ENCODE data around the gene BCL2L13. TPM values are rescaled to one million over a fixed set of nuclear protein-coding genes. Genes with fewer than 3 reads are reported as not detected.

Gene BCL2L13
- total RNA-seq, 1 experiment from 2014 or later: 26.0 TPM

- Histone ChIP-seq H3K56ac (ENCODE audit: insufficient read length, low read depth, low read length) (no peak overlapping the region), H4K8ac (replicated peaks; ENCODE audit: insufficient read length, low read depth, low read length) (no peak overlapping the region), H4K91ac (ENCODE audit: insufficient read length, low read depth, low read length) (no peak overlapping the region), H3K27ac (ENCODE audit: insufficient read length, low read depth, low read length) (no peak overlapping the region), H3K23ac (ENCODE audit: insufficient read length, low read depth, low read length) (no peak overlapping the region), H3K4me2 (ENCODE audit: insufficient read depth, insufficient read length, low read length) (no peak overlapping the region), H2AK5ac (ENCODE audit: insufficient read length, low read length) (no peak overlapping the region), H4K5ac (ENCODE audit: insufficient read length, low read depth, low read length) (no peak overlapping the region), H3K14ac (ENCODE audit: insufficient read depth, low read length) (no peak overlapping the region), H2BK5ac (ENCODE audit: insufficient read length, low read length) (no peak overlapping the region), H3K4me1 (ENCODE audit: insufficient read depth, low read length) (peaks cover 5% of the 10 kb centered on the region; the same call in 1 of the 2 replicates), H2BK15ac (ENCODE audit: low read depth, low read length) (no peak overlapping the region), H2BK120ac (ENCODE audit: low read depth, low read length, poor library complexity, severe bottlenecking) (no peak overlapping the region), H3K9me3 (ENCODE audit: control insufficient read depth, low read depth, low read length) (no peaks in the 10 kb centered on the region), H3K18ac (ENCODE audit: insufficient read length, low read depth, low read length) (no peak overlapping the region), H3K79me1 (ENCODE audit: insufficient read depth, low read depth, low read length, poor library complexity, severe bottlenecking) (no peaks in the 10 kb centered on the region), H2BK12ac (ENCODE audit: insufficient read length, low read depth, low read length) (no peak overlapping the region), H3K79me2 (ENCODE audit: insufficient read depth, low read length) (0 out of 2 replicates have a peak, but pooled peaks cover 2% of the 10 kb centered on the region), H3K23me2 (ENCODE audit: insufficient read length, low read depth, low read length, poor library complexity, severe bottlenecking) (peaks cover 11% of the 10 kb centered on the region), H2BK20ac (ENCODE audit: low read depth, low read length, poor library complexity, severe bottlenecking) (no peak overlapping the region), H4K20me1 (ENCODE audit: control insufficient read depth, insufficient read depth, insufficient read length) (no peaks in the 10 kb centered on the region), H3K9ac (ENCODE audit: extremely low read depth, insufficient read length, low read length) (no peak overlapping the region), H3T11ph (ENCODE audit: low read length) (no peak overlapping the region), H3K27me3 (ENCODE audit: insufficient read depth, low read length) (no peaks in the 10 kb centered on the region), H2AFZ (ENCODE audit: low read length) (no peak overlapping the region), H3K4ac (ENCODE audit: low read depth, low read length) (no peak overlapping the region)
- Mint-ChIP-seq H3K9me3 (no peaks in the 10 kb centered on the region; a peak in 2 of 5 replicates), H3K27me3 (ENCODE audit: low read depth) (peaks cover 36% of the 10 kb centered on the region), H3K4me1 (peaks cover 28 to 34% of the 10 kb centered on the region in 2 experiments), H3K4me3 (peak overlapping the region in 1 of 2 experiments; percentile 80; a peak in 2 of 5 replicates), H3K27ac (no peak overlapping the region), H3K36me3 (ENCODE audit: insufficient read depth in 1 of 3, low read depth in 3 of 3) (peaks cover 0 to 4% (median 1%) of the 10 kb centered on the region in 3 experiments; a peak in 2 of 7 replicates)
- TF ChIP-seq, protein P1, sequence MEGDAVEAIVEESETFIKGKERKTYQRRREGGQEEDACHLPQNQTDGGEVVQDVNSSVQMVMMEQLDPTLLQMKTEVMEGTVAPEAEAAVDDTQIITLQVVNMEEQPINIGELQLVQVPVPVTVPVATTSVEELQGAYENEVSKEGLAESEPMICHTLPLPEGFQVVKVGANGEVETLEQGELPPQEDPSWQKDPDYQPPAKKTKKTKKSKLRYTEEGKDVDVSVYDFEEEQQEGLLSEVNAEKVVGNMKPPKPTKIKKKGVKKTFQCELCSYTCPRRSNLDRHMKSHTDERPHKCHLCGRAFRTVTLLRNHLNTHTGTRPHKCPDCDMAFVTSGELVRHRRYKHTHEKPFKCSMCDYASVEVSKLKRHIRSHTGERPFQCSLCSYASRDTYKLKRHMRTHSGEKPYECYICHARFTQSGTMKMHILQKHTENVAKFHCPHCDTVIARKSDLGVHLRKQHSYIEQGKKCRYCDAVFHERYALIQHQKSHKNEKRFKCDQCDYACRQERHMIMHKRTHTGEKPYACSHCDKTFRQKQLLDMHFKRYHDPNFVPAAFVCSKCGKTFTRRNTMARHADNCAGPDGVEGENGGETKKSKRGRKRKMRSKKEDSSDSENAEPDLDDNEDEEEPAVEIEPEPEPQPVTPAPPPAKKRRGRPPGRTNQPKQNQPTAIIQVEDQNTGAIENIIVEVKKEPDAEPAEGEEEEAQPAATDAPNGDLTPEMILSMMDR (conservative IDR thresholded peaks at IDR 0.05): no peak
- no CpG with 5 or more reads among the region's 10 CpGs for WGBS (ENCODE audit: extremely low coverage, insufficient read length, low lambda C conversion rate)
- DNase-seq: no peak
Observed at GRCh38 chr22:17775781-17776465, 137.4 kb downstream of the BCL2L13 start.
